Left hindlimb (tissue), 1 donor: ENCODE data around the gene TBXAS1.

ENCODE experiments used
- DNase-seq: peaks from one replicate; pipeline ENCODE4 v3.0.0-alpha.2; 2018

TBXAS1 gene

DNA sequence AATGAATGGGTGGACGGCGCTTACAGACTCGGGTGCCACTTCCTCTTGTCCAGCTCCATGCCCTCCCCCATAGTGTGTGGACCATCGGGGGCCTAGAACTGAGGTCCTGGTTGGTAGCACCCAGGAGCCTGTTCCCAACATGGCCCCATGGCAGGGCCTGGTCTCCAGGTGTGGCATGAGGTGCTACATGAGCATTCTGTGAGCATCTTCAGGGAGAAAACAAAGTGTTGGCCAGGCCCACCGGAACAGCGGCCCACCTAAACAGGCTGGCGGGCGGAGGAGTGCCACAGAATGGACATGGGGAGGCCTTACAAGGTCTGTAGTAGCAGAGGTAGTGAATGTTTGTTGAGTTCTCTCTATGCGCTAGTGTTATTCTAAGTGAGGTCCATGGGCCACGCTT, 156.7 kb downstream of the TBXAS1 start:
- no peak for DNase-seq

DNA sequence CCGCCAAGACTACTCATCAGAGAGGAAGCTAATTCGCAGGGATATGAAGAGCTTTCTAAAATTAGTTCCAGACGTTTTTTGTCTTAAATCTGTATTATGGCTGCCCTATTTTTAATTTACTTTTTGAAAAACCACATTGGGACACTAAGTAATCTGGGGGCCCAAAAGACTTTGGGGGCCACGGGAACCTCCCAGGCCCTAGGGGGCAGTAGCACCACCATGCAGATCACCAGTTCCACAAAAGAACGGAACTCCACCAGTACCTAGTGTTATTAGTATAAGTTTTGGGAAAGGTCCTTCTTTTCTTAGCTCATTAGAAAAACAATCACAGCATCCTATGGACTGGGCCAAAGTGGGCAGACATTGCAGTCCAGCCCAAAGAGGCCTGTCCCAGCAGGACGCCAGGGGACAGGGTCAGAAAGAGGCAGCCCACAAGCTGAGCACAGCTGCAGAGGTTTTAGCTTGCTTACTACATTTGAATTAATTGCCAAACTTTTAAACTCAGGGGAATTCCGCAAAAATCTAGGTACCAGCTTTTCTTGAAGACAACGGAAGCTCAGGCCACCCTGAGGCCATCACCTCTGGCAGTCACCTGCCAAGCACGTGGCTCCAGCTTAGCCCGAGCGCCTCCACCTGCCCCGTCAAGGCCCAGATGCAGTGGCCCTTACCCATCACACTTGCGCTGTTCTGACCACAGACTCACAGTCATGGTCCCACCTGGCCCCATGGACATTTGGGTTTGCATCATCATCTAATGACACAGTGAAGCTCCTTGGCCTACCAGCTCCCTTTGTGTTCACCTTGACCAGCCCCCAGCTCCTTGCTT, 158.8 kb downstream of the TBXAS1 start:
- no peak for DNase-seq

DNA sequence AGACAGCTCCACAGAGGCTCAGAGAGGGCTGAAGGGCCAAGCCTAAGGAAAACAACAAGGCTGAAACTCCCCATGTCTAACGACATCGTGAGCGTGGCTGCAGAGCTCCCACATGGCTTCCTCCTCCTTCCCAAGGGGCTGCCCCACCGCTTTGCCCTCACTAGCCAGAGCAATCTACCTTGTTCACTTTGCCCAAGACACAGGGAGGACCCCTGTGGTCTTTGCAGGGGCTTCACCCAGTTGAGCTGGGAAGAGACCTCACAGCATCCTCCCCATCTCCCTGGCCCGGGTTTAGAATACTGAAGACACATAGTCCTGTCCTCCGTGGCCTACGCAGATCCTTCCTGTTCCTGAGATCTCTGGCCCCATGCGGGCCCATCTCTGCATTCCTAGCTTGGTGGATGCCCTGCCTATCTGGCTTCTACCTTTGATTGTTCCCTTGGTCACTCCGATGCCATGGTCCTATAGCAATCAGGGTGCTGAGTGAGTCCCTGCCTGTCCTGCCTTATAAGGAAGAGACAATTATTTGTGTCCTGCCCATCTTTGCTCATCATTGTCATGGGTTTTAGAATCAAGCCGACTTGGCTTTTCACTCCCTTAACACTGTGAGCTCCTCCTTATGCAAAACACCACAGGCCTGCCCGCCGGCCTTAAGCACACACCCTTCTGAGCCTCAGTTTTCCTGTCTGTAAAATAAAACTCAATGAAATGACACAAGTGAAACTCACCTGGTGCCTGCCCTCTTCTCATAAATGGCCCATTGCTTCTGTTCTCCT, 160.5 kb downstream of the TBXAS1 start:
- no peak for DNase-seq

DNA sequence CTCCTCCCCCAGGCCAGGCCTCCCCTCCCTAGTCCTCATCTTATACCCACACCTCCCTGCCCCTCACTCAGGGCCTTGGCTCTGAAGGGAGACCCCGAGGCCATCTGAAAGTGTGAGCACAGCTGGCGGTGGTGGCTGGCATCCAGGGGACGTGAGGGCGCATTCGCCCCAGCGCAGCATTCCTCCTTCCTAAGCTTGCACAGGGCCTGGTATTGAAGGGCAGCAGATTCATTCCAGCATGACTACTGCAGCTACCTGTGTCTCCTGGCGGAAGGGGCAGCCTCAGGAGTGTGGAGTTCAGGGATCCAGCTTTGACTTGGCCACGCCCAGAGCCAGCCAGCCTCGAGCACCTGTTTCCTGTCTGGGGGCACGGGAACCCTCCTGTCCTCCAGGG, 161.1 kb downstream of the TBXAS1 start:
- no peak for DNase-seq

DNA sequence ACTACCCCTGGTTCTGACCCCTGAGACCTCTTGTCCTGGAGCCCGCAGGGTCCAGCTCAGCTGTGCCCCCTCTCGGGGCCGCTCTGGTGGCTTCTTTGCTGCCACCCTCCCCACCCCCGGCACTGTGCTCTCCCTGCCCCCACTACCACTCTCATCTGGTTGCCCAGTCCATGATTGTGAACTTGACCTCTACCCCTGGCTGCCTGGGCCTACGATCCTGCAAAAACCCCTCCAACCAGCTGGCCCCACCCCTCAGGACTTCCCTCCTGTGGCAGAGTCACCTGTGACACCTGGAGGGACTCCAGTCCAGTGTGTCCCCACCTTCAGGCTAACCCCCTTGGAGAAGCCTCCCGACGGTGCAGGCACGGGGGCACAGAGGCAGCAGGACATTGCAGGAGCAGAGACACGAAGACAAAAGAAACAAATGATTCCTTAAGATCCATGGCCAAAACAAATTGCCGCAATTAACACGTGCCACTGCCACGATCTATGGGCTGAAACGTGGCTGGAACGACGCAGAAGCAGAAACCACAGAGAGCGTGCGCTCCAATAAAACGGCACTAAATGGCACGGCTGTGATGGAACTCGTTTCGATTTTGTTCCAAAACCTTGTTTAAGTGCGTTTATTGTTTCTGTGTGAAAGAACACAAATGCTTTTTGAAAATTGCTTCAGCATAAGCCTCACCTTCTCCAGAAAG, 161.7 kb downstream of the TBXAS1 start:
- no peak for DNase-seq

DNA sequence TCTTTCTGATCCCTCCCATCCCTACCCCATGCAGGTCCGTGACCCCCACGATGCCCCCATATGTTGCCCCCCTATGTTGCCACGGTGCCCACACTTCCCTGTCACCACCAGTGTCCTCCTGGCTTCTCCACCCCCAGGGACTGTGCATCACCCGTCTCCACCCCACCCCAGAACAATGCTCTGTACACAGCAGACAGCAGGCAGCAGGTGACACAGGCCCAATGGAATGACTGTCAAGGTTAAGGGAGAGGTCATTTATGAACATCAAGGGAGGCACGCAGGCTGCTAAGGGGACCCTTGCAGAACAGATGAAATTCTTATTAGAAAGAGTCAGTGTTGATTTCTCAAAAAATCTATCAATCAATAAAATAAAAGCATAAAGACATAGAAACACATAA, 162.2 kb downstream of the TBXAS1 start:
- no peak for DNase-seq

DNA sequence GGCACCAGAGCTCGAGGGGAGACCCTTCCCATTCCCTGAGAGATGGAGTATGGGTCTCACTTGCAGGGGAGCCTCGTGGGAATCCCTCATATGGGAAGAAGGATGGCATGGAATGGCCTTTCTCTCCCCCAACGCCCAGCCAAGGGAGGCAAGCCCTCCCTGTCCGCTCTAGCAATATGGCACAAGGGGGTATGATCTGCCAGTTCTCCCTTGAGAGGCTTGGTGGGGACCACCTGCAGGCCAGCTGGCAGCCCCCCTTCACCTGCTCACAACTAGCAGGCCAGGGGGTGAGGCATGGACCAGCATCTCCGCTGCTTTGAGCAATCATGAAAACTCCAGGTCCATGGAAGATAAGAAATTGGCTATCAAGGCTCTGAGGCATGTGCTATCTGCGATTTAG, 162.8 kb downstream of the TBXAS1 start:
- DNase-seq: no peak

DNA sequence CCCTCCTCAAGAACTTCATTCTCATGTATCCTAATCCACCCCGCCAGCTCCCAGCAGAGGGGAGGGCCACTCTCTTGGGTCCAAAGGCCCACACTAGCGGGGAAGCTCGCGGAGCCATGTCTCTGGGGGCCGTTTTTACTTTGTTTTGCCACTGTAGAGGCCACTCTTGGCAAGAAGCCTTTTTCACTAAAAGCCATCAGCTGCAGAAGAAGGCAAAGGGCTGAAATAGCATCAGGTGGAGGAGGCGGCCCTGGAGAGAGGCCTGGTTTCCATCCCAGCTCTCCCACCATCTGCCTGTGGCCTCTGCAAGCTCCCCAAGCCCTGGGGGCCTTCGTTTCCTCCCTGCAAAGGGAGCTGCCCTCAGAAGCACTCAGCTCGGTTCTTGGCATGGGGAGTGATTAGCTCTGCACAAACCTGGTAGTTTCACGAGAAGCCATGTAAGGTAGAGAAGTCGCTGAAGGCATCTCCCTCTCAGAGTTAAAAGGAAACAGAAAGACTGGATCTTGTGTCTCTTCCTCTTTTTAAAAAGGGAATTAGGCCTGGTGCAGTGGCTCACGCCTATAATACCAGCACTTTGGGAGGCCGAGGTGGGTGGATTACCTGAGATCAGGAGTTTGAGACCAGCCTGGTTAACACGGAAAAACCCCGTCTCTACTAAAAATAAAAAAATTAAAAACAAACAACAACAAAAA, 163.4 kb downstream of the TBXAS1 start:
- no peak for DNase-seq

DNA sequence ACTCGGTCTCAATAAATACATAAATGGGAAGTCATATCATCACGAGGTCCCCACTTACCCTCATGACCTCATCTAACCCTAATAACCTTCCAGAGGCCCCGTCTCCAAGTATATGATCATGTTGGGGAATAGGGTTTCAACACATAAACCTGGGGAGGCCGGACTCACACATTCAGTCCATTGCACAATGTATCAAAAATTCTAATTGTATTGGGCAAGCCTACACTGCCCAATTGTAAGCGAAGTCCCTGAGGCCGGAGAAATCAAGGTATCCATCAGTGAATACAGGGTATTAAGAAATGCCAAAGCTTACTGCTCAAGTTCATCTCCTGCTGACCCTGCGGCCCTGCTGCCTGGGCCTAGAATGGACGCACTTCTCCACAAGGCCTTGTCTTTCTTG, 164.1 kb downstream of the TBXAS1 start:
- DNase-seq: no peak

DNA sequence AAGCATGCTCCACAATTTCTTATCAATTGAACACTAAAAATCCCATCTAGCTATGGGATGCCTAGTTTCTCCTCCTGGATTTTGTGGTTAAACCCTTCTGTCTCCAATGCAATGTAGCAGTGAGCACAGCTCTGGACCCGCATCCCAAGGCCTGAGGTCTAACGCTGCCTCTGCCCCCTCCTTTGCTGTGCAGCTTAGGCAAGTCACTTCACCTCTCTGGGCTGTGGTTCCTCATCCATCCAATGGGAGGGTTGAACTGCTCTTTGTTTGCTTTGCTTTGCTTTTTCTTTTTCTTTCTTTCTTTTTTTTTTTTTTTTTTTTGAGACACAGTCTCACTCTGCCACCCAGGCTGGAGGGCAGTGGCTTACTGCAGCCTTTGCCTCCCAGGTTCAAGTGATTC, 164.5 kb downstream of the TBXAS1 start:
- no peak for DNase-seq

DNA sequence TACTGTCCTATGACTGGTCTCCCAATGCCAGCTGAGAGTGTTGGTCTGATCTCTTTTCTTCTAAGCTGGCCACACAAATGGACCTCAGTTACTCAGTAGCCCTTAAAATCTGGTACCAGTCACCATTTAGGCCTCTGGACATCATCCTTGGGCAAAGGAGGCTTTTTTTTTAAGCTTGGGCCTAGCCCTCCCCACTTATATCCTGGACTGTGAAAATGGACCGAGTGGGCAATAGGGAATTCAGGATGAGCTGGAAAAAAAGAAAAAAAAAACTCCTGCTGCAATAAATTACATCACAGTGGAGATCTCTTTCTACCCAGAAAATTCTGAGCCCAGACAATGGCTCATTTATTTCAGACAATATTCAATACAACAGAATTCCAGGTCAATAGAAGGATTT, 165.3 kb downstream of the TBXAS1 start:
- DNase-seq: no peak

DNA sequence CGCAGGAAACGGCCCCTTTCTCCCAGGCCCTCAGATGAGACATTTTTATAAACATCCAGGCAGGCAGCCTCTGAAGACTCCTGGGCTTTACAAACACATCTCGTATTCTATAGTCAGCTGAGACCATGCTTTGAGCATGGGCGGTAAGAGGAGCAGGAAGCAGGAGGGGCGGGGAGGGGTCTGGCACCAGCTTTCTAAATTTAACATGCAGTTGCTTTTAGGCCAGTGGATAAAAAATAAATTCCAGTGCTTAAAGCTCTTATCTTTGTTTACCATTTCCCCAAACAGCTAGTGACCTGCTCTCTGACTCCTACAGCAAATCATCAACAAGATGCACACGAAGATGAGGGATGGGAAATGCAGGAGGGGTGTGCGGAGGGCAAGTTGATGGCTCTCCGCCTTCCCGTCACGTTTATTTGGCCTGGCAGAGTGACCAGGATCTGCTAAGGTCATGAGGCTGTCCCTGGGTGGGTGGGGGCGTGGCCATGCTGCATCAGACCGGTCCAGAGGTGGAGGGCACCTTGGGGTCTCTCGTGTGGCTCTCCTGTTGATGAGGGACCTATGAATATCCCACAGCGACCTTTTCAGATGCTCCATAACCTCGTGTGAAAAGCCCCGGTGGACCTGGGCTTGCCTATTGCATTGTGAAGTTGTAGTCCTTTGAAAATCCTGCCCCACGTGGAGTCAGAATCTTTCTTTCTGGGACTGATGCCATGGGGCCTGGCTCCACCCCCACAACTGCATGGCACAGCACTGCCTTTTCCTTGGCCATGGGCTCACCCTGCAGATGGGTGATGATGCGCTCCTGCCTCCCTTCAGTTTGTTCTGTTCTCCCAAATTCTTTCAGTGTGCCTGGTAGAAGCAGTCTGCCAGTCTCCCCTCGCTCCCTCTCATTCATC, 166.2 kb downstream of the TBXAS1 start:
- no peak for DNase-seq

DNA sequence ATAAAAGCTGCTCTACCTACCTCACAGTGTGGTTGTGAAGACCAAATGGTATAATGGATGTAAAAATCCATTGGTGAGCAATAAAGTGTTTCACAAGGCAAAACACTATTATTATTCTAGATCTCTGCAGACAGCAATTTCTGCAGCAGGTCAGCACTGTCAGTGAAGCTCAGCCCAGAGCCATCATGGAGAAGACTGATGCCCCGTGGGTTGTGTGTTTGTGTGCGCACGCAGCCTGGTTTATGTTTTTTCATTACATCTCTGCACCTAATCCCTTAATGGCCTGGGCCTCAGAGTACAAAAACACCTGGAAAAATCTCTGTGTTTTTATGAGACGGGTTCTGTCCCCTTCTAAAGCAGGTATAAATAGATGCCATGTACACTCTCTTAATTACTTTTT, 169.5 kb downstream of the TBXAS1 start:
- DNase-seq: no peak

DNA sequence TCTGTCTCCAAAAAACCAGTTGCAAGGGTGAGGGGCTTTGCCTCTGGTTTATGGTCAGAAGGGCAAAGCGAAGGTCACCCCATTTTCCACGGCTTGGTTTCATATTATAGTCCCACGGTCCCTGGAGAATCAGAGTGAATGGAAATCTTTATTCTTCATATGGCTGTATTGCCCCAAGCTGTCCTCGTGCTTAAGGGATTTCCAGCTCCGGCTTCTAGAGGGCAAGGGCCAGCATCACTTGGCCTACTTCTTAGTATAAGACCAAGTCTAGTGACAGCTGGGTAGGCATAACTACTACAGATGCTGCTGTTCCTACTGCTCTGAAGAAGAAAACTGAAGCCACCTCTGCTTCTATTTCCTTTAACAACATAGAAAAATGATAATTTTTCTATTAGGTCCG, 170.5 kb downstream of the TBXAS1 start:
- DNase-seq: no peak

DNA sequence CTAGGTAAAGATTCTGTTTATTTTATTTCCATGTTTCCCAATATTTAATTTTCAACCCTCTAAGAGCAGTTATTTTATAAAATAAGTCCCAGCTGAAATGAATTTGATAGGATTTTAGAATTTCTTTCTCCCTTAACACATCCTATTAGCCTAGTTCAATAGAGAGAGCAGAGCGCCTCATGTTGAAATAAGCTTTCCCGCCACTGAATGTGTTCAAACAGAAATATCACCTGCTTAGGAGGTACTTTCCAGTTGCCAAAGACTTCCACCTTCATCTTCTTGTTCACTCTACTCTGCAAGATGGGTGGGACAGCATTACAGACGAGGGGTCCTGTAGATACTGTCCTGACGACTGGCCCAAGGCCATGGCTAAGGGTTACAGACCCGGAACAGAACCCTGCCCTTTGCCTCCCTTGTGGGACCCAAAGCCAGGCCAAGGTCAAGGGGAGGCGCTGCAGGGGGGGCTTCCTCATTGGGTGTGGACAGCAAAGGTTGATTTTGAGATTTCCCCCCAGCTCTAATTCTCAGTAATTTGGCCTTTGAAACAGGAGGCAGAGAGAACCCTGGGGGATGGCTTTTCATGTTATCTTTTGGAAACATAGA, 171.7 kb downstream of the TBXAS1 start:
- no peak for DNase-seq

DNA sequence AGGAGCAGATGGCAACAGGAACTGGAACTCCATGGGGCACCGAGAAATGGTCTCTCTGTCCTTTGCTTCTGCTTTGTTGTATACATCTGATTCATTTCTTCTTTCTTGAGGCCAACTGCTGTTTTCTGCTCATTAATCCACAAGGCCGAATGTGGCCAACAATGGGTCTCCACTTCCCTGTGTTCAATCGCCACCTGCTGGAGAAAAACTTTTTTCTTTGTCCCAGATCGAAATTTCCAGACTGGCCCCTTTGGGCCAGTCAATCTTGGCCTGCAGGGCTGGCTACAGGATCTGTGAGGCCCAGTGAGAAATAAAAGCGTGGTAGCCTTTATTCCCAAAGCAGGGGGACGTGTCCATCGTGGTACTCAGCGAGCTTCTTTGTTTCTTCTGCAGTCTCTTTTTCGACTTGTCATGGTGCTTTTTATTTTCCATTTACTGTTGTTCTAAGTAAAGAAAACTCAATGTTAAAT, 174.9 kb downstream of the TBXAS1 start:
- DNase-seq: no peak

DNA sequence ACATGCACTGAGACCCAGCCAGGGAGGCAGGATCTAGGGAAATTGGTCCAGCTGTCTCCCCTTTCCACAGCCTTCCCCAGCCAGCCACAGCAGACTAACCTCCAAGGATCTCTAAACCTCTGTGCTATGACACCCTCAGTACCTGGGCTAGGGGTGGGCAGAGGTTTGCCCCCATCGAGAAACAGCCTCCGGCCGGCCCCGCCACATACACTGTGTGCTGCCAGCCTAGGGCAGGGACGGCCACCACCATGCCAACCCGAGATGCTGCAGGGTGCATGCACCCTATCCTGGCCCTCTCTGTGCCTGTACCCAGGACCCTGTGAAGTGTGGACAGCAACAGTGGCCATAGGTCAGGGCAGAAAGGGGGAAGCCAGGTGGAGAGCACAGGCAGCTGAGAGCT, 175.6 kb downstream of the TBXAS1 start:
- no peak for DNase-seq

DNA sequence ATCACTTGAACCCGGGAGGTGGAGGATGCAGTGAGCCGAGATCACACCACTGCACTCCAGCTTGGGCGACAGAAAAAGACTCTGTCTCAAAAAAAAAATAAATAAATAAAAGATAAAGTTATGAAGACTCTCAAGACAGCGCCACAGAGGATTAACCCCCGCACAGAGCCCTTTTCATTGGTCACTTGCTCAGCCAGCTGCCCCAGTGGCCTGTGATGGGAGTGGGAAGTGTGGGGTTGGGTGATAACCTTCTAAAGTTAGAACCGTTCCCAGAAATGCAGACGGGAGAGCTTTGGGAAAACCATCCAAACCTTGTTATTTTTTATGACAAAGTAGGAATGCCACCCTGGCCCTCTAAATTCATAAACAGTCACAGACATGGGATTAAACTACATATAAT, 176.3 kb downstream of the TBXAS1 start:
- DNase-seq: no peak

DNA sequence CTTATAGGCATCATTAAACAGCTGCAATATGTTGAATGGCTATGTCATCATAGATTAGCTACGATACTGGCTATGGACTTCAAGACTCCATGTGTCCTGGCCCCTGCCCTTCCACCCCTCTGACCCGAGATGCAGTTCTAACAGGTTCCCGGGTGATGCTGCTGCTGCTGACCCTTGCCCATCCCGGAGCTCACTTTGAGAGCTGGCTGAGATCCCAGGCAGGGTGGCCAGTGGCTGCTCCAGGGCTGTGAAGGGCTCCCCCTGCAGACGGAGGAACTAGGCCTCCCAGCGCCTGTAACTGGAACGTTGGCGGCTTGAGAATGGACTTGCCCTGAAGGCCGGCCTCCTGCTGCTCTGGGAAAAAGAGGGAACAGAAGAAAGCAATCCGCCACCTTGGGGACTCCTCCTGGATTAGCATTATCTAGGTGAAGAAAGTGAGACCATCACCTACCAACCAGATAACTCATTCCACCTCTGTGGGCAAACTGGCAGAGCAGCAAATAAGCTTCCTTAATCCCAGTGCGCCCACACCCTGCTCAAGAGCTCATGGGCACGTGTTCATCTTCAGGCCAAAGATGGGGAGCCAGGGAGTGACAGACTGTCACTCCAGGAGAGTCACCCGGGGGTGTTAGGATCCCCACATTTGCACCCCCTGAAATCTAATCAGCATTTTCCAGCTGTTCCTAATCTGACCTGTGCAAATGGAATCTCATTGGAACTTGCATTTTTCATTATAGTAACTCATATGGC, 176.9 kb downstream of the TBXAS1 start:
- DNase-seq: no peak

DNA sequence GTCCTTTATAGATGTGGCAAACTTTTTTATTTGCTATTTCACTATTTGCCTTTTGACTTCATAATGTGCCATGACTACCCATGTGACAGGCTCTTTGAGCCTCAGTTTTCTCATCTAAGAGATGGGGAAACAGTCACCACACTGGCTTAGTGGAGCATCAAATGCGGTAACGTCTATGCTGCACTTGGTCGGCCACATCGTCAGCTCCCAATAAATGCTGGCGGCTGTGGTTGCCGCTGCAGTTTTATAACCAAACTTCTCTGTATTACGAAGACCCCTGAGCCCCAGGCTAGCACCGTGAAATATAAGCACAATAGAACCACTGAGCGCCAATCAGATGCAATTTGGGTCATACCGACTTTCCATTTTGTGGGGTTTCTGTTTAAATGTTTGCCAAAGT, 177.5 kb downstream of the TBXAS1 start:
- no peak for DNase-seq
